Measurements from ENCODE around the gene IRS2.

DNA sequence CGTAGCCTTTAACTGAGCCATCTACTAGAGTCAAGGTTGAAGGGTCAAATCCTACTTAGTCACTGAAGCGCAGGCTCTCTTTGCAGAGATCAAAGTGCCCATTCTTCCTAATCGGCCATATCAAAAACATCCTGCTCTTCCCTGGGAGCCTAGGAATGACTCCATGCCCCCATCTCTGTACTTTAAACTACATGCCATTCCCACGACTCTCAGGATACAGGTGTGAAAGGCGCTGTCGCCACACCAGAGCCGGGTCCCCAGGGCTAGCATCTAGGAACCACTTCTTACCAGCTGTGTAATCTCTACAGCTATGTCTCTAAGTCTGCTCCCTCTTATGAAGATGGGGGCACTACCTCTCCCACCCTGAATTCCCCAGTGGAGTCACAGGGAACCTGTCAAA is 22.3 kb downstream of the IRS2 start:
- TF ChIP-seq, protein P1, sequence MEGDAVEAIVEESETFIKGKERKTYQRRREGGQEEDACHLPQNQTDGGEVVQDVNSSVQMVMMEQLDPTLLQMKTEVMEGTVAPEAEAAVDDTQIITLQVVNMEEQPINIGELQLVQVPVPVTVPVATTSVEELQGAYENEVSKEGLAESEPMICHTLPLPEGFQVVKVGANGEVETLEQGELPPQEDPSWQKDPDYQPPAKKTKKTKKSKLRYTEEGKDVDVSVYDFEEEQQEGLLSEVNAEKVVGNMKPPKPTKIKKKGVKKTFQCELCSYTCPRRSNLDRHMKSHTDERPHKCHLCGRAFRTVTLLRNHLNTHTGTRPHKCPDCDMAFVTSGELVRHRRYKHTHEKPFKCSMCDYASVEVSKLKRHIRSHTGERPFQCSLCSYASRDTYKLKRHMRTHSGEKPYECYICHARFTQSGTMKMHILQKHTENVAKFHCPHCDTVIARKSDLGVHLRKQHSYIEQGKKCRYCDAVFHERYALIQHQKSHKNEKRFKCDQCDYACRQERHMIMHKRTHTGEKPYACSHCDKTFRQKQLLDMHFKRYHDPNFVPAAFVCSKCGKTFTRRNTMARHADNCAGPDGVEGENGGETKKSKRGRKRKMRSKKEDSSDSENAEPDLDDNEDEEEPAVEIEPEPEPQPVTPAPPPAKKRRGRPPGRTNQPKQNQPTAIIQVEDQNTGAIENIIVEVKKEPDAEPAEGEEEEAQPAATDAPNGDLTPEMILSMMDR (IDR thresholded peaks at IDR 0.05) = no peak
- TF ChIP-seq POLR2A (IDR thresholded peaks at IDR 0.05) = no peak
